Measurements from ENCODE around the gene GPX2. TPM values are rescaled to one million over a fixed set of nuclear protein-coding genes. Genes with fewer than 3 reads are reported as not detected.
A peak's percentile ranks its signal among the peaks of the same experiment; 100 is the strongest.

GPX2 gene
- total and polyA plus RNA-seq, 2 experiments from 2014 or later = 0.78 to 2.2 TPM

GRCh38 chr14:64971491-64971942, 29.0 kb upstream of the GPX2 start:
- DNase-seq (ENCODE audit: low spot score) = peak; percentile 38
- no peak overlapping the region for H2AFZ ChIP-seq
- Mint-ChIP-seq H3K27ac (no peak overlapping the region), H3K4me1 (peaks cover 55% of the 10 kb centered on the region), H3K4me3 (peak overlapping the region; percentile 80), H3K9me3 (no peaks in the 10 kb centered on the region), H3K27me3 (ENCODE audit: insufficient read depth, low read depth, poor library complexity) (peaks cover 11% of the 10 kb centered on the region), H3K36me3 (ENCODE audit: low read depth) (peaks cover 19% of the 10 kb centered on the region)
- ATAC-seq = peak; percentile 5
- TF ChIP-seq NANOG (IDR thresholded peaks at IDR 0.05; ENCODE audit: borderline replicate concordance) (no peak), STAT1 (IDR thresholded peaks at IDR 0.05; ENCODE audit: unreplicated experiment) (no peak), ZNF331 (CRISPR knock-in tag; IDR thresholded peaks at IDR 0.05; ENCODE audit: low read depth) (no peak), JUNB (IDR thresholded peaks at IDR 0.05; ENCODE audit: unreplicated experiment) (no peak), CREB1 (CRISPR knock-in tag; IDR thresholded peaks at IDR 0.05; ENCODE audit: low read depth) (no peak), EZH2 (IDR thresholded peaks at IDR 0.05; ENCODE audit: low read depth, unreplicated experiment) (no peak), ZNF114 (CRISPR knock-in tag; IDR thresholded peaks at IDR 0.05) (no peak), CTCF (conservative IDR thresholded peaks at IDR 0.05; ENCODE audit: low read depth in 2 of 2) (no peak), POLR2AphosphoS5 (IDR thresholded peaks at IDR 0.05; ENCODE audit: low read depth) (no peak), ZNF462 (CRISPR knock-in tag; IDR thresholded peaks at IDR 0.05) (no peak), EZH2phosphoT487 (IDR thresholded peaks at IDR 0.05; ENCODE audit: unreplicated experiment) (no peak)
- TF ChIP-seq, protein P1, sequence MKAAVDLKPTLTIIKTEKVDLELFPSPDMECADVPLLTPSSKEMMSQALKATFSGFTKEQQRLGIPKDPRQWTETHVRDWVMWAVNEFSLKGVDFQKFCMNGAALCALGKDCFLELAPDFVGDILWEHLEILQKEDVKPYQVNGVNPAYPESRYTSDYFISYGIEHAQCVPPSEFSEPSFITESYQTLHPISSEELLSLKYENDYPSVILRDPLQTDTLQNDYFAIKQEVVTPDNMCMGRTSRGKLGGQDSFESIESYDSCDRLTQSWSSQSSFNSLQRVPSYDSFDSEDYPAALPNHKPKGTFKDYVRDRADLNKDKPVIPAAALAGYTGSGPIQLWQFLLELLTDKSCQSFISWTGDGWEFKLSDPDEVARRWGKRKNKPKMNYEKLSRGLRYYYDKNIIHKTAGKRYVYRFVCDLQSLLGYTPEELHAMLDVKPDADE (IDR thresholded peaks at IDR 0.05) = no peak
- TF ChIP-seq, protein P2, sequence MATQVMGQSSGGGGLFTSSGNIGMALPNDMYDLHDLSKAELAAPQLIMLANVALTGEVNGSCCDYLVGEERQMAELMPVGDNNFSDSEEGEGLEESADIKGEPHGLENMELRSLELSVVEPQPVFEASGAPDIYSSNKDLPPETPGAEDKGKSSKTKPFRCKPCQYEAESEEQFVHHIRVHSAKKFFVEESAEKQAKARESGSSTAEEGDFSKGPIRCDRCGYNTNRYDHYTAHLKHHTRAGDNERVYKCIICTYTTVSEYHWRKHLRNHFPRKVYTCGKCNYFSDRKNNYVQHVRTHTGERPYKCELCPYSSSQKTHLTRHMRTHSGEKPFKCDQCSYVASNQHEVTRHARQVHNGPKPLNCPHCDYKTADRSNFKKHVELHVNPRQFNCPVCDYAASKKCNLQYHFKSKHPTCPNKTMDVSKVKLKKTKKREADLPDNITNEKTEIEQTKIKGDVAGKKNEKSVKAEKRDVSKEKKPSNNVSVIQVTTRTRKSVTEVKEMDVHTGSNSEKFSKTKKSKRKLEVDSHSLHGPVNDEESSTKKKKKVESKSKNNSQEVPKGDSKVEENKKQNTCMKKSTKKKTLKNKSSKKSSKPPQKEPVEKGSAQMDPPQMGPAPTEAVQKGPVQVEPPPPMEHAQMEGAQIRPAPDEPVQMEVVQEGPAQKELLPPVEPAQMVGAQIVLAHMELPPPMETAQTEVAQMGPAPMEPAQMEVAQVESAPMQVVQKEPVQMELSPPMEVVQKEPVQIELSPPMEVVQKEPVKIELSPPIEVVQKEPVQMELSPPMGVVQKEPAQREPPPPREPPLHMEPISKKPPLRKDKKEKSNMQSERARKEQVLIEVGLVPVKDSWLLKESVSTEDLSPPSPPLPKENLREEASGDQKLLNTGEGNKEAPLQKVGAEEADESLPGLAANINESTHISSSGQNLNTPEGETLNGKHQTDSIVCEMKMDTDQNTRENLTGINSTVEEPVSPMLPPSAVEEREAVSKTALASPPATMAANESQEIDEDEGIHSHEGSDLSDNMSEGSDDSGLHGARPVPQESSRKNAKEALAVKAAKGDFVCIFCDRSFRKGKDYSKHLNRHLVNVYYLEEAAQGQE (IDR thresholded peaks at IDR 0.05; ENCODE audit: unreplicated experiment) = no peak
- peaks cover 19% of the 10 kb centered on the region for H3F3A ChIP-seq (replicated peaks; ENCODE audit: low read depth)
- H3K27ac ChIP-seq (ENCODE audit: low read depth) = no peak overlapping the region
- no peaks in the 10 kb centered on the region; the same call in 1 of the 2 replicates for H3K27me3 ChIP-seq (ENCODE audit: insufficient read depth)
- H3K9me2 ChIP-seq (ENCODE audit: insufficient read depth) = no peaks in the 10 kb centered on the region; the same call in 1 of the 2 replicates
- peak overlapping the region; percentile 98 for H3K4me2 ChIP-seq
- H3K79me2 ChIP-seq (replicated peaks; ENCODE audit: insufficient read depth) = peaks cover 39% of the 10 kb centered on the region
- H4K20me1 ChIP-seq (replicated peaks; ENCODE audit: insufficient read depth) = peaks cover 5% of the 10 kb centered on the region; the same call in 1 of the 2 replicates
- peak overlapping the region; percentile 87 for H3K4me3 ChIP-seq
- H3K4me1 ChIP-seq (ENCODE audit: insufficient read depth) = peaks cover 57% of the 10 kb centered on the region
- H3K36me3 ChIP-seq (ENCODE audit: insufficient read depth) = no peaks in the 10 kb centered on the region

All from GM23338 (cell line).